Spleen (tissue), 11 donors: Measurements from ENCODE around the gene CNN3. TPM values are rescaled to one million over a fixed set of nuclear protein-coding genes. Genes with fewer than 3 reads are reported as not detected.

Source experiments
- DNase-seq: peaks from one replicate; pipeline ENCODE4 v3.0.0-alpha.2; 2020
- H3K27ac ChIP-seq, 8 donors: fragments of 200-600 bp; sonication (generic) in 7 of 8; 1 replicate in 4 of 8; 2 replicates in 4 of 8; pipeline versions ENCODE4 v1.5.0 to v1.8.0; 2016 to 2021; ENCODE audit warnings: inconsistent platforms in 4 of 8, mild to moderate bottlenecking in 4 of 8, moderate library complexity in 1 of 8
- H3K27me3 ChIP-seq, 7 donors: fragments of 200-600 bp; sonication (generic) in 6 of 7; replicated peaks in 1 of 7; 1 replicate in 4 of 7; 2 replicates in 3 of 7; pipeline versions ENCODE4 v1.5.0 to v1.8.0; 2016 to 2021; ENCODE audit warnings: inconsistent platforms in 3 of 7, mild to moderate bottlenecking in 1 of 7
- H3K36me3 ChIP-seq, 6 donors: fragments of 200-600 bp; sonication (generic) in 5 of 6; 1 replicate in 4 of 6; 2 replicates in 2 of 6; pipeline versions ENCODE4 v1.5.0 to v1.8.0; 2016 to 2021; ENCODE audit warnings: inconsistent platforms in 2 of 6
- H3K4me1 ChIP-seq, 6 donors: fragments of 200-600 bp; sonication (generic) in 5 of 6; 1 replicate in 3 of 6; 2 replicates in 3 of 6; pipeline versions ENCODE4 v1.5.0 to v1.8.0; 2016 to 2021; ENCODE audit warnings: inconsistent platforms in 3 of 6
- H3K4me3 ChIP-seq, 8 donors: fragments of 200-600 bp; sonication (generic) in 7 of 8; 1 replicate in 4 of 8; 2 replicates in 4 of 8; pipeline versions ENCODE4 v1.5.0 to v1.8.0; 2016 to 2021; ENCODE audit warnings: inconsistent platforms in 4 of 8, mild to moderate bottlenecking in 4 of 8, moderate library complexity in 2 of 8
- H3K9me3 ChIP-seq, 8 donors: fragments of 200-600 bp; sonication (generic) in 7 of 8; 1 replicate in 4 of 8; 2 replicates in 4 of 8; pipeline versions ENCODE4 v1.5.0 to v1.8.0; 2016 to 2021; ENCODE audit warnings: inconsistent platforms in 4 of 8
- CTCF ChIP-seq, 11 experiments: fragments of 200-600 bp in 7 of 11; fragments of 450-650 bp in 4 of 11; sonication (generic) in 4 of 11; IDR thresholded peaks in 8 of 11; conservative IDR thresholded peaks in 3 of 11; 1 replicate in 7 of 11; 2 replicates in 4 of 11; pipeline versions ENCODE4 v1.4.0 to v1.8.0; 2016 to 2021; ENCODE audit warnings: antibody characterized with exemption in 11 of 11, inconsistent platforms in 4 of 11, mild to moderate bottlenecking in 1 of 11
- POLR2A ChIP-seq, 3 donors: fragments of 450-650 bp; IDR thresholded peaks; one replicate each; pipeline ENCODE4 v1.5.1; 2017; ENCODE audit warnings: antibody characterized with exemption in 3 of 3, mild to moderate bottlenecking in 1 of 3
- POLR2AphosphoS5 ChIP-seq, 3 donors: sonication (generic); formaldehyde crosslinking; IDR thresholded peaks; one replicate each; pipeline ENCODE4 v1.5.1; 2017; ENCODE audit warnings: antibody characterized with exemption in 3 of 3
- WGBS, 5 donors: extraction: QIAGEN DNeasy Blood & Tissue Kit in 3 of 5; methylation state at CpG; one replicate each; pipeline versions ENCODE4 v1.1.5 to v1.1.7; 2013 to 2018; 5-methylcytosine and 5-hydroxymethylcytosine counted together
- intact Hi-C: fragments of 100-400 bp; cut with DNase I; formaldehyde crosslinking; loops from one replicate; pipeline ENCODE4 v1.15.0; 2023; ENCODE audit warnings: low total_unique reads
- polyA plus RNA-seq, 3 donors: library from polyadenylated mRNA; stranded (reverse); fragments of 200-250 nt; gene quantifications; one replicate each; pipeline ENCODE4 v1.2.1, GENCODE V29; 2013
- total RNA-seq, 7 donors: library from RNA; depleted of rRNA in 3 of 7; stranded (reverse); fragments of >200 nt in 3 of 7; fragmentation: NEBNext Ultra II Directional in 4 of 7; extraction: Animal tissue kit (Norgen Biotek cat#: 25700) in 4 of 7; gene quantifications; one replicate each; pipeline versions ENCODE4 v1.1.0 to v1.2.1, GENCODE V29; 2016 to 2021
- donor health status: healthy with polysubstance abuse.
- donor health status: DM: no; HTN: no; CAD: no; lungs with moderate emphysema.
- donor health status: DM: no; HTN: no; CAD: no.
- donor health status: Bipolar disorder and iron deficiency.
- donor health status: healthy.
- donor health status: DM: no; HTN: no; CAD: no.
- donor health status: DM: yes; HTN: yes; CAD: no.

CNN3 gene
- total and polyA plus RNA-seq, 10 donors: 27.4 to 124 (median 105) TPM

GRCh38 chr1:94908965-94909364 lies 17.9 kb downstream of the CNN3 start:
- Histone ChIP-seq H3K36me3 (no peaks in the 10 kb centered on the region), H3K9me3 (no peaks in the 10 kb centered on the region), H3K4me1 (peaks cover 0 to 9% (median 0%) of the 10 kb centered on the region in 6 donors), H3K4me3 (no peak overlapping the region), H3K27ac (no peak overlapping the region), H3K27me3 (no peaks in the 10 kb centered on the region)
- 93 to 100% (median 97%) methylated on average over 2 of the region's 2 CpGs for WGBS, 5 donors
- intact Hi-C loops: no loop called here
- no peak for TF ChIP-seq POLR2A (IDR thresholded peaks at IDR 0.05)
- TF ChIP-seq CTCF (IDR thresholded peaks at IDR 0.05 in 8 of 11, conservative IDR thresholded peaks at IDR 0.05 in 3 of 11): no peak
- no peak for TF ChIP-seq POLR2AphosphoS5 (IDR thresholded peaks at IDR 0.05)
- DNase-seq: no peak

GRCh38 chr1:94908190-94908589 lies 18.7 kb downstream of the CNN3 start:
- peaks cover 0 to 9% (median 0%) of the 10 kb centered on the region in 6 donors for H3K4me1 ChIP-seq
- 89 to 95% (median 93%) methylated on average over 7 of the region's 7 CpGs for WGBS, 5 donors
- no peak overlapping the region for H3K4me3 ChIP-seq
- H3K9me3 ChIP-seq: no peaks in the 10 kb centered on the region
- TF ChIP-seq POLR2AphosphoS5 (IDR thresholded peaks at IDR 0.05): no peak
- TF ChIP-seq POLR2A (IDR thresholded peaks at IDR 0.05): no peak
- TF ChIP-seq CTCF (IDR thresholded peaks at IDR 0.05 in 8 of 11, conservative IDR thresholded peaks at IDR 0.05 in 3 of 11): no peak
- H3K36me3 ChIP-seq: peaks cover 0 to 3% (median 0%) of the 10 kb centered on the region in 6 donors
- intact Hi-C loops: no loop called here
- H3K27ac ChIP-seq: no peak overlapping the region
- no peaks in the 10 kb centered on the region for H3K27me3 ChIP-seq
- no peak for DNase-seq

- 67 to 81% (median 72%) methylated on average over 3 of the region's 3 CpGs for WGBS, 5 donors
- H3K4me1 ChIP-seq: peaks cover 0 to 4% (median 0%) of the 10 kb centered on the region in 6 donors
- no peak for DNase-seq
- no peaks in the 10 kb centered on the region for H3K9me3 ChIP-seq
- TF ChIP-seq POLR2A (IDR thresholded peaks at IDR 0.05) (no peak), POLR2AphosphoS5 (IDR thresholded peaks at IDR 0.05) (no peak), CTCF (IDR thresholded peaks at IDR 0.05 in 8 of 11, conservative IDR thresholded peaks at IDR 0.05 in 3 of 11) (no peak)
- intact Hi-C loops: no loop called here
- no peak overlapping the region for H3K27ac ChIP-seq
- H3K27me3 ChIP-seq: no peaks in the 10 kb centered on the region
- H3K36me3 ChIP-seq: peaks cover 0 to 9% (median 2%) of the 10 kb centered on the region in 6 donors
- no peak overlapping the region for H3K4me3 ChIP-seq
Measured at GRCh38 chr1:94907136-94907535, 19.8 kb downstream of the CNN3 start.

- peaks cover 0 to 15% (median 8%) of the 10 kb centered on the region in 6 donors for H3K36me3 ChIP-seq
- H3K4me3 ChIP-seq: no peak overlapping the region
- WGBS, 5 donors: 70 to 80% (median 72%) methylated on average over 5 of the region's 5 CpGs
- intact Hi-C loops: no loop called here
- H3K27ac ChIP-seq: no peak overlapping the region
- no peaks in the 10 kb centered on the region for H3K9me3 ChIP-seq
- peaks cover 0 to 4% (median 0%) of the 10 kb centered on the region in 6 donors for H3K4me1 ChIP-seq
- TF ChIP-seq POLR2A (IDR thresholded peaks at IDR 0.05): no peak
- DNase-seq: no peak
- no peaks in the 10 kb centered on the region for H3K27me3 ChIP-seq
Measured at GRCh38 chr1:94906382-94906781, 20.5 kb downstream of the CNN3 start.

- DNase-seq: no peak
- no peaks in the 10 kb centered on the region for H3K27me3 ChIP-seq
- H3K36me3 ChIP-seq: peaks cover 0 to 15% (median 8%) of the 10 kb centered on the region in 6 donors
- H3K4me1 ChIP-seq: peaks cover 0 to 4% (median 0%) of the 10 kb centered on the region in 6 donors
- intact Hi-C loops: no loop called here
- WGBS, 5 donors: 84 to 89% (median 88%) methylated on average over 4 of the region's 4 CpGs
- no peak overlapping the region for H3K27ac ChIP-seq
- H3K4me3 ChIP-seq: no peak overlapping the region
- TF ChIP-seq POLR2AphosphoS5 (IDR thresholded peaks at IDR 0.05) (no peak), CTCF (IDR thresholded peaks at IDR 0.05 in 8 of 11, conservative IDR thresholded peaks at IDR 0.05 in 3 of 11) (no peak), POLR2A (IDR thresholded peaks at IDR 0.05) (no peak)
- H3K9me3 ChIP-seq: no peaks in the 10 kb centered on the region
Measured at GRCh38 chr1:94905207-94905606, 21.7 kb downstream of the CNN3 start.
